Endometrial microvascular endothelial cells (primary cell): ENCODE measurements around the gene TBC1D5. TPM values are rescaled to one million over a fixed set of nuclear protein-coding genes. Genes with fewer than 3 reads are reported as not detected.
"Not testable (repeated sequence)": the region's sequence is repeated elsewhere in the genome, so short reads cannot be mapped to it uniquely, and the experiment has no call there.

Experiments
- in situ Hi-C: cut with HindIII; loops from 2 replicates; pipeline ENCODE4 v1.10.0; 2017; ENCODE audit warnings: low sequenced_read_pairs, low pct_unique_long_range_greater_than_20kb; ENCODE audit errors: inconsistent ontology term
- total RNA-seq: library from RNA; depleted of rRNA; stranded (reverse); fragments of >200 nt; gene quantifications from one replicate; pipeline ENCODE4 v1.2.3, GENCODE V29; 2015; ENCODE audit errors: inconsistent ontology term

The TBC1D5 gene
- total RNA-seq, 1 donor from 2014 or later = 46.6 TPM

DNA sequence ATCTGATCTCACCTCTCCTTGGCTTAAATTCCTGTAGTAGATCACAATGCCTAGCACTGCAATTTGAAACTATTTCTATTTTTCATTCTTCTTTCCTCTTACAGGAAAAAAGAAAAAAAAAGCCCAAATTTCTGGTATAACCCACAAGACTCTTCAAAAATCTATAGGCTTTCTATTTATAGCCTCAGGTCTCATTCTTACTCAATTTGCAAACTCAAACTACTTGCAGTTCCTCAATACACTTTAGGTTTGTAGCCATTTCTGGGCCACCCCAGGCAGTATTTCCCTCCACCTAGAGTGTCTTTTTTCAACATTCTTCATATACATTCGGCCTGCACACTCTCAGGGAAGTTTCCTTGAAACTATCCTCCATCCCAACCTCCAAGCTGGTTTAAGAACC lies 169.0 kb downstream of the TBC1D5 start:
- in situ Hi-C loops = no loop called here

DNA sequence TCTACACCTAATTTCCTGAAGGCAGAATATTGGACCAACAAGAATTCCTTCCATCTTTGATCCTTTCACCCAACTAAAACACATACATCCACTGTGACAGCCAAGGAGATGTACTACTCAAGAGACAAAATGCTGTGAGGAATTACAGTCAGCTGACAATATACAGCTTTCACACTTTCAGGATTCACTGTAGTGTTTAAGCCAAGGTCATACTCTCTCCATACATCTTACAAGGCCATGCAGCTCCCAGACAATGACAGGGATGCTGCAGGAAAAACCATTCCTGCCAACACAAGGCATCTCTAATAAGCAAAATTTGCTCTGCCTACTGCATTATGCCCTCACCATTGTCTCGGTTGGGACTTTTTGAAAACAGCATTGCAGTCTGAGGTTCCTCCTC lies 170.7 kb downstream of the TBC1D5 start:
- in situ Hi-C loops = no loop called here

DNA sequence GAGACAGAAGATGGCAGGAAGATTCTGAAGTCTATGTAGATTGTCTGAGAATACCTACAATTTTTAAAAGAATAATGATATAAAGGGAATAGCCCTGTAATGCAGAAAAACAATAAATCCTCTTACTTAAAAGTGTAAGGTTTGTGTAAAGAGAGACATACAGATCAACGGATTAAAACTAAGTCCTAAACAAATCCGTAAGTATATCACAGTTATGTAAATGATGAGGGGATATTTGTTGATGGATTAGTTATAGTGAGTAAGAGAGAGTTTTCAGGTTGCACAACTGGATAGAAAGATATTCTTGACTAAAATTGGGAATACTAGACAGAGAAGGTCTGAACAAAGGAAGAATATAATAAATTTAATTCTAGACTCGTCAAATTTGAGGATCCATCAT lies 179.6 kb downstream of the TBC1D5 start:
- in situ Hi-C loops = no loop called here

DNA sequence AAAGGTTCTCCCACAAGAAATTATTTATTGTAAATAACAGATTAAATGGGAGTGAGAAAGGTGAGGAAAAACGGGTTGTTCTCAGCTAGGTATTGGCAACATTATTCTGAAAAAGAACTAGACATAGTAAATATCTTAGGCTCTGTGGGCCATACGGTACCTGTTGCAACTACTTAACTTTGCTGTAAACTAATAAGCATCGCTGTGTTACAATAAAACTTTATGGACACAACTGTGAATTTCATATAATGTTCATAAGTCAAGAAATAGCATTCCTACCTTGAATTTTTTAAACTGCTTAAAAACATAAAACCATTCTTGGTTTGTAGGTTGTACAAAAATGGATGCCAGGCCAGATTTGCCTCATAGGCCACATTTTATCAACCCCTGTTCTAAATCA lies 183.9 kb downstream of the TBC1D5 start:
- in situ Hi-C loops = no loop called here

DNA sequence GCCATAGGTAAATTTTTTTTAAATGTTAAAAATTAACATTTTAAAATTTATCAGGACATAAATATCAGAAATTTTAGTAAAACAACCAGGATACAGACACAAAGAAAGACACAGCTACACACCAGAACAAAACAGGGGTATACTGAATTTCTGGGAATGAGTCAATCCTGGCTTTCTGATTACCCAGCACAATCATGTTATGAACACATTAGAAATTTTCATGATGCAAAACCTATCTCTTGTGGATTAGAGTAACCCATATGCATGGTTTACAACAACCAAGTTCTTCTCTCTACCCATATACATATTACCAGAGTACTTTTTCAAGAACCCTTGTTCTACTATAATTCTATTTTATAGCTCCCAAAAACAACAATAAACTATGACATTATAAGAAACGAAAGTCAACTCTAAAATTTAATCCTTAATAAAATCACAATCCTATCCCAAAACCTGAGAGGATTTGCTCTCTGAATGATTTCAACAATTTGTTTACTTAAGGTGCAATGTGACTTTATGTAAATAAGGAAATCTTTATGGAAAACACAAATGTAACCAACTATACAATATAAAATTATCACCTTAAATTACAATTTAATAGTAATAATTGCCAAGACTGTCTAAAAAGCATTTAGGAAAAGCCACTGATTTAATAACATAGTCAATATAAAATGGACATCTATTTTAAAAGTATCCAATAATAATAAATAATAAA lies 184.5 kb downstream of the TBC1D5 start:
- in situ Hi-C loops = no loop called here

DNA sequence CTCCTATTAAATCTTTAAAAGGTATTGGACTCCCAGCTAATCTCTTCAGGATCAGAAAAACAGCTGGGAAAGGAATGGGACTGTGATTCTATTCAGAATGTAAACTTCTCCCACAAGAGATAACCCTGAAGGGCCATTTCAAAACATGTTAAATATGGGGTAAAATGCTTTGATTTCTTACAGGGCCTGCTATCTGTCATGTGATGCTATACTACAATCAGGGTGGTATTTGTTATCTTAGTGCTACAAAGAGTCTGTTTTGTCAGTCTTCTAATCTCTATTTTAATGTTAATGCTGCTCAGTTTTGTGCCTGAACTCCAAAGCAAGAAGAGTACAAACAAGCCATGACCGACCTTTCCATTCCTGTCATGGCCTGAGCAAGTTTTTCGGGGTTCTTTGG lies 186.9 kb downstream of the TBC1D5 start:
- in situ Hi-C loops = no loop called here

DNA sequence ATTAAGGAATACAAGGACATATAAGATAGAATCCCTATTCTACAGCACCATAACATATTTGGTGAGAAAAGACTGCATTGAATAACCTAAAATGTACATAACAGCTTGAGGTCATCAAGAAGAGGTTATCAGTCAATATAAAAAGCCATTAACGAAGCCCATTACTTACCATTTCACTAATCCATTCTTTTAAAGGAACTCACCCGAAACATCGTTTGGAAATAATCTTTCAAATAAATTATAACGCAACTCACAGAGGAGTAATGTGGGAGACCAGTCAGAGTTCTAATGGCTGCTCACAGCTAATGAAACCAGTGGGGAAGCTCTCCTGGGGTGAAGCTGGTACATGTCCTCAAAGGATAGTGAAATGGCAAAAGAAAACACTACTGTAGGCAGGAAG lies 188.4 kb downstream of the TBC1D5 start:
- in situ Hi-C loops = no loop called here

DNA sequence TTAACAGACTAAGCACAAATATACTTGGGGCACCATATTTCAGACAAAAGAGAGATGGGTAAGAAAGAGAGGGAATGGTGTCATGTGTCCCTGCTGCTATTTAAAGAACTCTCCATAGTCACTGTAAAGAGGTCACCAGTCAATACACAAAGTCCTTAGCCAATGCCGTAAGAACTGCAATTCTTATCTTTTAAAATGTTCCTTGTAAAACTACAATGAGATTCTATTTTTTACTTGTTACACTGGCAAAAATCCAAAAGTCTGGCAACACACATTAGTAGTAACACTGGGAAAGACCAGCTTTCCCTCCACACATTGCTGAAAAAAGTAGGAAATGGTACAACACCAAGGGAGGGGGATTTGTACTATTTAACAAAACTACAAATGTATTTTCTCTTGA lies 189.4 kb downstream of the TBC1D5 start:
- in situ Hi-C loops = no loop called here

DNA sequence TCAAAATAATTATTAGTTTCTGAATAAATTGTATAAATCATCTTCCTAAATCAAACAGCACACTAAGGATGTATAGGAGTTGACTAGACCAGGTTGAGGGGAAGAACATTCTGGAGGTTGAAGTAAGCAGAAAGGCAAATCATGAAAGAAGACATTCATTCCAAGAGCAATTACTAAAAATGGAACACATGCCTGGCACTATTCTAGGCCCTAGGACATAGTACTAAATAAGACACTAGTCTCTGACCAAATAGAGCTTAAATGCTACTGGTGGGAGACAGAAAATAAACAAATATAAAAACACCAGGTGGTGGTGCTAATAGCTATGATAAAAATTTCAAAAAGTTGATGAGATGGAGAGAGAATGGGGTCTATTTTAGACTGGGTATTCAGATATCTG lies 190.1 kb downstream of the TBC1D5 start:
- in situ Hi-C loops = no loop called here

DNA sequence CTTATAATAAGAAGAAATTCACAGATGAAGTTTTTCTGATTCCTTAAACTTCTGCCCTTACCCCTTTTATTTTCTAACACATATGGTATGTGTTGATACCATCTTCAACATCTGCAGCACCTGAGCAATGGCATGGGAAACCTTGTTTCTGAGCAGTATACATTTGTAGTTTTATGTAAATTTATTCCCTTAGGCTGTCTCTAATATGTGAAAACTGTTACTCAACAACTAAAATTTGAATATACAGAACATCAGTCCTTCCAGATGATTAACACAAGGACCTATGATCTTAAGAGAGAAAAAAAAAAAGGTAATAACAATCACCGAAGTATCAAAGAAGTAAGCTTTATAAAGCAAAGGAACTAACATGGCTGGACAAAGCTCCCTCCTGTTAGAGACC lies 190.5 kb downstream of the TBC1D5 start:
- in situ Hi-C loops = no loop called here

DNA sequence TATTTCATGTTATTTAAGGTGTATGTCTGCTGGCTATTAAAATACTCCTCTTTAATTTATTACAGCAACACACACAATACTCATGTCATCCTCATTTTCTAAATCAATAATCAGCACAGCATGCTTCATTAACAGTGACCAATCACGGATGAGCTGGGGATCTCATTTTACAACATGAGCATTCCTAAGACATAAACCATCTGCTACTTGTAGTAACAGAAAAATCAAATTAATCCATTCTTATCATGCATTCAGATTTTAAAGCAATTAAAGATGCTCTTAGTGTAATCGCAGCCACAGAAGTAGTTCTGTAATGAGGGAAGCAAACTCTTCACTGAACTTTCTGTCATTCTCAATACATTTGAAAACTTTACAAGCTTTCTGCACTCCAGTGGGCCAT lies 191.1 kb downstream of the TBC1D5 start:
- in situ Hi-C loops = no loop called here

DNA sequence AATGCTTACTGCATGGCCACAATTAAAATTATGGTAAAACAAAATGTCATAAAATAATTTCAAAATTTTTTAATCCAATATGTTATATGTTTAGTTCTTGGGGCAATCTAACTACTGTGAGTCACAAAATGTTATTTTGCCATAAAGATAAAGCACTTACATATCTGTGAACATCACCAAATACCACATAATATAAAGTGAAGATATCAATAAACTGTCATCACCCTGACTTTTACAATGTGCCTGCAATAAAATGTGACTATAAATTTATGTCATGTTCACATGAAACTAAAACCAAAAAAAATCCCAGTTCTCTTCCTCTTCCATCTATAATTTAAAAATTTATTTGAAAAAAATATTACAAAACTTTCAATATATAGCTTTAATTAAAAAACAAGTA lies 191.8 kb downstream of the TBC1D5 start:
- in situ Hi-C loops = no loop called here

DNA sequence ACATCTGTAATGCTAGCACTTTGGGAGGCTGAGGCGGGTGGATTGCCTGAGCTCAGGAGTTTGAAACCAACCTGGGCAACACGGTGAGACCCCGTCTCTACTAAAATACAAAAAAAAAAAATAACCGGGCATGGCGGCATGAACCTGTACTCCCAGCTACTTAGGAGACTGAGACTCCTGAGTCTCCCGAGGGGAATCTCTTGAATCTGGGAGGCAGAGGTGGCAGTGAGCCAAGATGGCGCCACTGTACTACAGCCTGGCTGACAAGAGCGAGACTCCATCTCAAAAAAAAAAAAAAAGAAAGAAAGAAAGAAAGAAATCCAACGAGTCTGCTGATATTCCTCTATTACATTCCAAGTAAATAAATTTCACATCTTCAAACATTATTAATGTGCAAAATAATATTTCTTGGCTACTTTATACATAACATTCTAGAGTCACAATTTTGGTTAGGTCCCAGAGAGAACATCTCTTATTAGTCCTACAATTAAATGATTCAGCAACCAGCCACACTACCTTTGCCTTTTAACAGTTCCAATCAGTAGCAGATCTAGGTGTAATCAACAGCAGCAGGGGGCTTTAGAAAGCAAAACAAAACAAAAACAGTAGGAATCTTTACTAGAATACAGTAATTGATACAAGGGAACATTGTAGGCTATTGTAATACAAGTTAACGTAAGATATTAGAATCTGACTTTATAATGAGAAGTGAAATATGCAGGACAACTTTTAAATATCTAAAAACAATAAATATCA lies 195.8 kb downstream of the TBC1D5 start:
- in situ Hi-C loops = no loop called here

DNA sequence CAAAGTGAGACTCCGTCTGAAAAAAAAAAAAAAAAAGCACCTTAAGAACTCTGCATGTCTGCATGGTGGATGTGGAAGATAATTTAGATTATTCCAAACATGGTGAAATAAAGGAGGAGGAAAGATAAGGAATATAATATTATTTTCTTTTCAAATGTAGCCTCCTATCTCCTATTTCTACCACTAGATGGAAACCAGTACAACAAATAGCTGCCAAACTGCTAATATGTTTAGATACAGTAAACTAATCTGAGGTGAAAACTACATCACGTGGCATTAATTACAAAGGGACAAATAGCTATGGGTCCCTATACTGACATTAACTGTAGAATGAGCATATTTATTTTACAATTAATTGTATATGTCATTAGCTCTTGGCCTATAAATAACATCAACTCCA lies 197.8 kb downstream of the TBC1D5 start:
- in situ Hi-C loops = no loop called here

DNA sequence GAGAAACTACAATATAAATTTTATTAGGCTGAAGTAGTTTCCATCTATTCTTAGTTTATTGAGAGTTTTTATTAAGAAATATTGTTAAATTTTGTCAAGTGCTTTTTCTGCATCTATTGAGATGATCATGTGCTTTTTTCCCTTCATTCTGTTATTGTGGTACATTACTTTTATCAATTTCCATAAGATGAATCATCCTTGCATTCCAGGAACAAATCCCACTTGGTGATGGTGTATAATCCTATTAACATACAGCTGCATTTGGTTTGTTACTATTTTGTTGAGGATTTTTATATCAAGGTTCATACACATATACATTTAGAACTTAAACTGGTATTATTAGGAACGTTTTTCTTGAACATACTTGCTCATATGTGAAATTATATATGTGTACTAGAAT lies 199.8 kb downstream of the TBC1D5 start:
- in situ Hi-C loops = no loop called here

DNA sequence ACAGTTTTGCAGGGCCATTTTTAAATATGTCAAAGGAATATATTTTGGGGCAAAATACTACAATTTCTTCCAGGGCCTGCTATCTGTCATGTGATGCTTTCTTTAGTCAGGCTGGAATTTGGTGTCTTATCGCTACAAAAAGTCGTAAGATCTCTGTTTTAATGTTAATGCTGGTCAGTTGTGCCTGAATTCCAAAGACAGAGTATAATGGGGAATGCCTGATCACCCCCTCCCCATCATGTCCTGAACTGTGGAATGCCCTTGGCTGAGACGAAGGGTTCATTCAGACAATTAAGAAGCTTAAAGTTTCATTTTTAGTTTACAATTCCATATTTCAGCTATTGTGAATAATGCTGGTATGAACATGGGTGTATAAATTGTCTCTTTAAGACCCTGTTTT lies 203.0 kb downstream of the TBC1D5 start:
- in situ Hi-C loops = no loop called here

DNA sequence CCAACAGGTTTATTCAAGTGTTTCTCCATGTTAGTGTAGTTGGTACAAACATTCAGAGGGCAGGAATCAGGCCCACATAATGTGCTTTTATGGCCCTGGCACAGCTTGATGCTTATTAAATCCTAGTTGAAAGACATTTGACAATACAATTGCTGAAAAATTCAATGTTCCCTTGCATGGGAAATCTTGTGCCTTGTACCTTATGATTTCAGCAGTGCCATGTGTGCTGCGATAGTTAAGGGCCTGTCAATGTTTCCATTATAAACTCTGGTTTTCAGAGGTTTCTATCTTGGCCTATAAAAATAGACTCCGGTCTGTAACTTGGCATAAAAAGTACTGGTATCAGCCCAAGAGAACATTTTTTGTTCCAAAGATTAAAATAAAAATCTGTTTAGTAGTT lies 207.2 kb downstream of the TBC1D5 start:
- in situ Hi-C loops = no loop called here

DNA sequence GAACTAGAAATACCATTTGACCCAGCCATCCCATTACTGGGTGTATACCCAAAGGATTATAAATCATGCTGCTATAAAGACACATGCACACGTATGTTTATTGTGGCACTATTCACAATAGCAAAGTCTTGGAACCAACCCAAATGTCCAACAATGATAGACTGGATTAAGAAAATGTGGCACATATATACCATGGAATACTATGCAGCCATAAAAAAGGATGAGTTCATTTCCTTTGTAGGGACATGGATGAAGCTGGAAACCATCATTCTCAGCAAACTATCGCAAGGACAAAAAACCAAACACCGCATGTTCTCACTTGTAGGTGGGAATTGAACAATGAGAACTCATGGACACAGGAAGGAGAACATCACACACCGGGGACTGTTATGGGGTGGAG lies 210.0 kb downstream of the TBC1D5 start:
- in situ Hi-C loops = not testable (repeated sequence)

DNA sequence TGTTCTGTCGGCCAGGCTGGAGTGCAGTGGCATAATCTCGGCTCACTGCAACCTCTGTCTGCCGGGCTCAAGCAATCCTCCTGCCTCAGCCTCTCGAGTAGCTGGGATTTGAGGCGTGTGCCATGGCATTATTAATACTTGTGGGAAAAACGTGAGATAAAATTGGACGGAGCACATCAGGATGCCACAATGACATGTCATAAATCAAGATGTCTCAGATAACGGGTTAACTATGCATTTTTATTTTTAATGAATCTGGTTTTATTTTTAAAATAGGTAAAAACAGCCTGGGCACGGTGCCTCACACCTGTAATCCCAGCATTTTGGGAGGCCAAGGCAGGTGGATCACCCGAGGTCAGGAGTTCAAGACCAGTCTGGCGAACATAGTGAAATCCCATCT lies 212.8 kb downstream of the TBC1D5 start:
- in situ Hi-C loops = no loop called here

DNA sequence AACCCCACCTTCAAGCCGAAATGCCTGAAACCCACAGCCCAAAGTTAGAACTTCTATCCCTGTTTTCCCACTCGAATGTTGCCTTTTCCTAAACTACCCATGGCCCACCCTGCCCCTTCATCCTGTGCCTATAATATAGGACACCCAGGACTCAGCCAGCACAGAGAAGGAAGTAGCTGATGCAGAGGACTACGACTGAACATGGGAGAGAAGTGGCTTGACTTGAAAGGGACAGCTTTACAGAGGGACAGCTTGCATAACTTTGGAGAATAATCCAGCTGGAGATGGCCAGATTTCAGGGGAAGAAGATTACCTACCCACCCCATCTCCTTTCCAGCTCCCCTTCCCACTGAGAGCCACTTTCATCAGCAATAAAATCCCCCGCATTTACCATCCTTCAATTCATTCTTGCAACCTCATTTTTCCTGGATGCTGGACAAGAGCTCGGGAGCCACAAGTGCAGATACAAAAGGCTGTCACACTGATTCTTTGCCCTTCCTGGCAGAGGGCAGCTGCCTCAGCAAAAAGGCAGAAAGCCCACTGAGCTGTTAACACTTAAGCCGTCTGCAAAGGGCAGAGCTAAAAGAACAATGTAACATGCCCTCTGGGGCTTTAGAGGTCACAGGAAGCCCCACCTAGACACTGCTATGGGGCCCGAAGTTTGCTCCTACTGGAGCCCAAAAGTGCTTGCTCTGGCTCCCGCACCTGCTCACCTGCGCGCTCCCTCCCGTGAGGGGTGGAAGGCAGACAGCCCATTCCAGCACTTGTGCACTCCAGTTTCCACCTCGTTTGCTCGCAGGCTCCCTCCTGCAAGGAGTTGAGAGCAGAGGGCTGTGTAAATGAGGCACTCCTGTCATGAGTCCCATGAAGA lies 224.0 kb downstream of the TBC1D5 start:
- in situ Hi-C loops = no loop called here
